Prostate gland (tissue), 2 donors: Measurements from ENCODE around the gene GPR171. TPM values are rescaled to one million over a fixed set of nuclear protein-coding genes. Genes with fewer than 3 reads are reported as not detected.

Experiments used
- DNase-seq: peaks from one replicate; pipeline ENCODE4 v3.0.0-alpha.2; 2019; ENCODE audit warnings: low spot score
- H3K27ac ChIP-seq, 2 donors: fragments of 200-600 bp; sonication (generic); 2 replicates each; pipeline ENCODE4 v1.5.1; 2017 to 2019
- H3K27me3 ChIP-seq: fragments of 200-600 bp; sonication (generic); replicated peaks from 2 replicates; pipeline ENCODE4 v1.5.1; 2019; ENCODE audit not compliant: insufficient read depth
- H3K36me3 ChIP-seq, 2 donors: fragments of 200-600 bp; sonication (generic); 1 replicate in 1 of 2; 2 replicates in 1 of 2; pipeline versions ENCODE4 v1.5.1 to v1.8.1; 2017 to 2019
- H3K4me1 ChIP-seq: fragments of 200-600 bp; sonication (generic); replicated peaks from 2 replicates; pipeline ENCODE4 v1.5.1; 2019
- H3K4me3 ChIP-seq, 2 donors: fragments of 200-600 bp; sonication (generic); 2 replicates each; pipeline ENCODE4 v1.5.1; 2017 to 2019
- H3K9me3 ChIP-seq: fragments of 200-600 bp; sonication (generic); 2 replicates; pipeline ENCODE4 v1.5.1; 2017
- POLR2A ChIP-seq: fragments of 450-650 bp; IDR thresholded peaks from one replicate; pipeline ENCODE4 v1.6.1; 2016; ENCODE audit warnings: antibody characterized with exemption, mild to moderate bottlenecking
- POLR2AphosphoS5 ChIP-seq: sonication (generic); formaldehyde crosslinking; IDR thresholded peaks from one replicate; pipeline ENCODE4 v1.6.1; 2017; ENCODE audit warnings: antibody characterized with exemption
- WGBS: methylation state at CpG from one replicate; pipeline ENCODE4 v1.1.5; 2018; 5-methylcytosine and 5-hydroxymethylcytosine counted together
- intact Hi-C: fragments of 100-400 bp; cut with DNase I; formaldehyde crosslinking; loops from one replicate; pipeline ENCODE4 v1.14.2; 2022
- total RNA-seq, 2 donors: library from RNA; depleted of rRNA; stranded (reverse); fragments of >200 nt; gene quantifications; one replicate each; pipeline ENCODE4 v1.1.0, GENCODE V29; 2016
- TF ChIP-seq, protein P1 (sequence below), 4 experiments: fragments of 200-600 bp in 2 of 4; fragments of 450-650 bp in 2 of 4; sonication (generic) in 2 of 4; IDR thresholded peaks; 1 replicate in 3 of 4; 2 replicates in 1 of 4; pipeline ENCODE4 v1.5.1; 2016 to 2019; ENCODE audit warnings: antibody characterized with exemption in 4 of 4, mild to moderate bottlenecking in 2 of 4, moderate library complexity in 2 of 4

GPR171 gene
- total RNA-seq, 2 donors from 2014 or later, result 0.18 to 0.85 TPM

DNA sequence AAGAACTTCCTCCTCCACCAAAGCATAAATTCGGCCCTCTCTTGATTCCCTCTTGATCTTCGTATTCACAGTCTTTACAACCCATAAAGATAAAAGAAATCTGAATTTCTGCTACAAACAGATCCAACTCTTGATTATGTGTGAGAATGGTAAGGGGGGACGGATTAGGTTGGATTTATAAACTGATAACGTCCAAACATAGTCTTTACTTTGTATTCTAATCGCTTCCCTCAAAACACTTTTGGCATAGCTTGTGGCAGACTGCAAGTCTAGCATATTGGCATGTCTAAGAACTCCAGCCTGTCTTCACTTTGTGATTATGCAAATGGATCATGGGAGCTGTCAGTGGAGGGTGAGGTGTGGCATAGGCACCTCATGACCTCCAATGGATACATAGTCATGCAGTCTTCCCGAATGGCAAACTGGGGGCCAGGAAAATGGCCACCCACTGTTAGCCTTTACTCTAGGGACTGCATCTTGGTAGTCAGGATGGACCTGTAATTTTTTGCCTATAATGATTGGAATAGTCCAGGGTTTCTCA is 24.3 kb upstream of the GPR171 start:
- no peak for DNase-seq
- intact Hi-C loops, result loop anchor here (2.0 kb wide), 1 partner anchor 55 kb away; no protein-coding TSS in a partner anchor
- H3K4me3 ChIP-seq, result no peak overlapping the region
- H3K27me3 ChIP-seq, result no peaks in the 10 kb centered on the region
- 77% methylated on average over 6 of the region's 6 CpGs for WGBS
- H3K36me3 ChIP-seq, result no peaks in the 10 kb centered on the region
- H3K9me3 ChIP-seq, result no peaks in the 10 kb centered on the region
- no peak for TF ChIP-seq POLR2AphosphoS5
- TF ChIP-seq, protein P1, sequence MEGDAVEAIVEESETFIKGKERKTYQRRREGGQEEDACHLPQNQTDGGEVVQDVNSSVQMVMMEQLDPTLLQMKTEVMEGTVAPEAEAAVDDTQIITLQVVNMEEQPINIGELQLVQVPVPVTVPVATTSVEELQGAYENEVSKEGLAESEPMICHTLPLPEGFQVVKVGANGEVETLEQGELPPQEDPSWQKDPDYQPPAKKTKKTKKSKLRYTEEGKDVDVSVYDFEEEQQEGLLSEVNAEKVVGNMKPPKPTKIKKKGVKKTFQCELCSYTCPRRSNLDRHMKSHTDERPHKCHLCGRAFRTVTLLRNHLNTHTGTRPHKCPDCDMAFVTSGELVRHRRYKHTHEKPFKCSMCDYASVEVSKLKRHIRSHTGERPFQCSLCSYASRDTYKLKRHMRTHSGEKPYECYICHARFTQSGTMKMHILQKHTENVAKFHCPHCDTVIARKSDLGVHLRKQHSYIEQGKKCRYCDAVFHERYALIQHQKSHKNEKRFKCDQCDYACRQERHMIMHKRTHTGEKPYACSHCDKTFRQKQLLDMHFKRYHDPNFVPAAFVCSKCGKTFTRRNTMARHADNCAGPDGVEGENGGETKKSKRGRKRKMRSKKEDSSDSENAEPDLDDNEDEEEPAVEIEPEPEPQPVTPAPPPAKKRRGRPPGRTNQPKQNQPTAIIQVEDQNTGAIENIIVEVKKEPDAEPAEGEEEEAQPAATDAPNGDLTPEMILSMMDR (IDR thresholded peaks at IDR 0.05), result no peak
- no peak for TF ChIP-seq POLR2A
- peaks cover 2% of the 10 kb centered on the region for H3K4me1 ChIP-seq
- H3K27ac ChIP-seq, result no peak overlapping the region

DNA sequence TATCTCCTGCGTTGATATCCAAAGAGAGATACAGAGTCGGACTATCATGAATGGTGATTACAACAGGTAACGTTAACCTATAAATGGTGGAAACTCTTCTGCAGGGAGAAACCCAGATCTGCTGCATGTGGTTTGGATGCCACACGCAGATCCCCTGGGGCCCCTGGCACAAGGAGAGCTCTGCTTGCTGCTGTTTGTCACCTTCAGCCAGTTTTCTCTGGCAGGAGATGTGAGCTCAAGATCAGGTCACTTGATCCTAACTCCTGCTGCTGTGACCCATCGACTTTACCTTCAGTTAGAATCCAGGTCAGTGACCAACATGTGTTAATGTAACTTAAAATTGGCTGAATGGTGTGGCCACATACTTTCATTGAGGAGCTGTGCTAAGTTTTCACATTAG is 23.8 kb upstream of the GPR171 start:
- no peak for DNase-seq
- Histone ChIP-seq H3K4me3 (no peak overlapping the region), H3K9me3 (no peaks in the 10 kb centered on the region), H3K27ac (no peak overlapping the region), H3K27me3 (no peaks in the 10 kb centered on the region), H3K36me3 (no peaks in the 10 kb centered on the region), H3K4me1 (peaks cover 2% of the 10 kb centered on the region)
- TF ChIP-seq POLR2A, result no peak
- no peak for TF ChIP-seq POLR2AphosphoS5
- TF ChIP-seq, protein P1 (IDR thresholded peaks at IDR 0.05), result no peak
- WGBS, result 82% methylated on average over 5 of the region's 5 CpGs
- intact Hi-C loops, result loop anchor here (2.0 kb wide), 1 partner anchor 56 kb away; no protein-coding TSS in a partner anchor

DNA sequence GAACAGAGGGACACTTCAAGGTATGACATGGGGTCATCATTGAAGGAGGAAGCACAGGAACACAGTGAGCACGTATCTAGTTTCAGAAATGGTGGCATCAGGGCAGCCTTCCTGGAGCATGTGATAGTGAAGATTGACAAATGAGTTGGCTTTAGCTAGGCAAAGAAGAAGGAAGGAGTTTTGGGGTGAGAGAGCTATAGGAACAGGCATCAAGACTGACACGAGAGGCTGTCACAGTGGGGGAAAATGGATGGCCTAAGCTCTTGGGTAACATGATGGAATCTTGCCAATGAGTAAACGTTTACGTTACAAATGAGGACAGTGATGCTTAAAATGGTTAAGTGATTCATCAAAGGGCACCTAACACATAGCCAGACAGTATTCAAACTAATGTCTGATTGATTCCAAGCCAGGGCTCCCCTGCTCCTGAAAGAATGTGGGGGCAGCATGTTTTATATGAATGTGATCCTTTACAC is 23.1 kb upstream of the GPR171 start:
- TF ChIP-seq, protein P1 (IDR thresholded peaks at IDR 0.05), result no peak
- no peak for TF ChIP-seq POLR2AphosphoS5
- TF ChIP-seq POLR2A, result no peak
- H3K9me3 ChIP-seq, result no peaks in the 10 kb centered on the region
- H3K4me1 ChIP-seq, result peaks cover 2% of the 10 kb centered on the region
- no peak for DNase-seq
- no peak overlapping the region for H3K27ac ChIP-seq
- H3K27me3 ChIP-seq, result no peaks in the 10 kb centered on the region
- intact Hi-C loops, result loop anchor here (2.0 kb wide), 1 partner anchor 57 kb away; no protein-coding TSS in a partner anchor
- WGBS, result 39% methylated on average over 4 of the region's 4 CpGs
- no peak overlapping the region for H3K4me3 ChIP-seq
- no peaks in the 10 kb centered on the region for H3K36me3 ChIP-seq

DNA sequence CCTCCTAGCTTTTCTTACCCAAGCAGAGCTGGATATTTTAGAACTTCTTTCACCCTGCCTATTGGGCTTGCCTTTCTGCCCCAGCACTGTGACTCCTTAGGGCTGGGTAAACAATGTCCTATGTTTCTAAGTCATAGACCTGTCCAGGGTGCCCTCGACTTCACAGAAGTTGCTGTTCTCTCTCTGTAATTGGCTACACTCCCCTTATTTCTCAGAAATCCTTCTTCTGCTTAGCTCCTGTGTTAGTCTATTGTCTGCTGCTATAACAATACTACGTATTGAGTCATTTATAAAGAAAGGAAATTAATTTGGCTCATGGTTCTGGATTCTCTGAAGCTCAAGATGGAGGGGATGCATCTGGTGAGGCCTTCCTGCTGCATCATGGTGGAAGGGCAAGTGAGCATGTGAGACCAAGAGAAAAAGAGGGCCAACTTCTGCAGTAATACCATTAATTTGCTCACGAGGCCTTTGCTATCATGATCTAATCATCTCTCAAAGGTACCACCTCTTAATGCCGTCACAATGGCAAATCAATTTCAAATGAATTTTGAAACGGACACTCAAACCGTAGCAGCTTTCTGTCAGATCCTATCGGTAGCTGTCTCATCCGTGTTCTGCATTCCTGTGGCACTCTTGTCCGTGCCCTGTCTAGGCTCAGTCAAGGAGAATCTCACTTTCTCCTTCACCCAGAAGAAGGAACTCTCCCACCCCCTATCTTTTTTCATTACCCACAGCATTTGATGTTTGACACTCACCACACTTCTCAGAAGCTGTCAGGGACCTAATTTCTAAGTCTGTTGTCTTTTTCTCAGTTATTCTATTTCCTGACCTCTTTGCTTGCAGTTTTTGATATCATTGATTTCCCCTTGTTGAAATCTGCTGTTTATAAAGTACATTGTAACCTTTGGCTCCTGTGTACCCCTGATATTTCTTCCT is 22.3 kb upstream of the GPR171 start:
- DNase-seq, result no peak
- H3K36me3 ChIP-seq, result no peaks in the 10 kb centered on the region
- intact Hi-C loops, result no loop called here

More for the DNA sequence above, 22.3 kb upstream of the GPR171 start:
- 85% methylated on average over 9 of the region's 9 CpGs for WGBS
- TF ChIP-seq POLR2A (no peak), POLR2AphosphoS5 (no peak)
- TF ChIP-seq, protein P1 (IDR thresholded peaks at IDR 0.05), result no peak
- Histone ChIP-seq H3K27ac (no peak overlapping the region), H3K27me3 (no peaks in the 10 kb centered on the region), H3K4me3 (no peak overlapping the region), H3K9me3 (no peaks in the 10 kb centered on the region), H3K4me1 (peaks cover 2% of the 10 kb centered on the region)
